ENCODE data around the gene YLPM1.

DNA sequence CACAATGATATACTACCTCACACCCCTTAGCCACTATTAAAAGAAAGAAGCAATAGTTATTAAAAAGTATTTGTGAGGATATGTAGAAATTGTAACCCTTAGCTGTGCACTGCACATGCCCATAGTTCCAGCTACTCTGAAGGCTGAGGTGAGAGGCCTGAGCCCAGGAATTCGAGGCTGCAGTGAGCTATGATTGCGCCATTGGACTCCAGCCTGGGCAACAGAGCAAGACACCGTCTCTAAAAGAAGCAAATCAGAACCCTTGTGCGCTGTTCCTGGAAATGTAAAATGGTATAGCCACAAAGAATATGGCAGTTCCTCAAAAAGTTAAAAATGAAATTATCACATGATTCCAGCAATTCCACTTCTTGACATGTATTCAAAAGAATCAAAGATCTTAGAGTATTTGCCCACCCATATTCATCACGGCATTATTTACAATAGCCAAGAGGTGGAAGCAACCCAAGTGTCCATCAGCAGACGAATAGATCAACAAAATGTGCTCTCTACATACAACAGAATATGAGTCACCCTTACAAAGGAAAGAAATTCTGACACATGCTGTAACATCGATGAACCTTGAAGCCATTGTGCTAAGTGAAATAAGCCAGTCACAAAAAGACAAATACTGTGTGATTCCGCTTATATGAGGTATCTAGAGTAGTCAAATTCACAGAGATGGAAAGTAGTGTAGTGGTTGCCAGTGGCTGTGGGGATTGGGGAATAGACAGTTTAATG is 23.7 kb upstream of the YLPM1 start:
- TF ChIP-seq EZH2phosphoT487 (IDR thresholded peaks at IDR 0.05; ENCODE audit: borderline replicate concordance) = no peak
- TF ChIP-seq CTCF (conservative IDR thresholded peaks at IDR 0.05; ENCODE audit: low read length) = no peak
